Measurements from ENCODE around the gene ZFAND3.

- TF ChIP-seq CTCF (IDR thresholded peaks at IDR 0.05) (no peak), POLR2A (IDR thresholded peaks at IDR 0.05) (no peak)
Measured at GRCh38 chr6:37984578-37984977, 165.1 kb downstream of the ZFAND3 start.
